ENCODE data around the gene PDLIM1. TPM values are rescaled to one million over a fixed set of nuclear protein-coding genes. Genes with fewer than 3 reads are reported as not detected.

The PDLIM1 gene
- polyA plus RNA-seq, 3 donors from 2014 or later = 38.9 to 72.9 (median 41.2) TPM

DNA sequence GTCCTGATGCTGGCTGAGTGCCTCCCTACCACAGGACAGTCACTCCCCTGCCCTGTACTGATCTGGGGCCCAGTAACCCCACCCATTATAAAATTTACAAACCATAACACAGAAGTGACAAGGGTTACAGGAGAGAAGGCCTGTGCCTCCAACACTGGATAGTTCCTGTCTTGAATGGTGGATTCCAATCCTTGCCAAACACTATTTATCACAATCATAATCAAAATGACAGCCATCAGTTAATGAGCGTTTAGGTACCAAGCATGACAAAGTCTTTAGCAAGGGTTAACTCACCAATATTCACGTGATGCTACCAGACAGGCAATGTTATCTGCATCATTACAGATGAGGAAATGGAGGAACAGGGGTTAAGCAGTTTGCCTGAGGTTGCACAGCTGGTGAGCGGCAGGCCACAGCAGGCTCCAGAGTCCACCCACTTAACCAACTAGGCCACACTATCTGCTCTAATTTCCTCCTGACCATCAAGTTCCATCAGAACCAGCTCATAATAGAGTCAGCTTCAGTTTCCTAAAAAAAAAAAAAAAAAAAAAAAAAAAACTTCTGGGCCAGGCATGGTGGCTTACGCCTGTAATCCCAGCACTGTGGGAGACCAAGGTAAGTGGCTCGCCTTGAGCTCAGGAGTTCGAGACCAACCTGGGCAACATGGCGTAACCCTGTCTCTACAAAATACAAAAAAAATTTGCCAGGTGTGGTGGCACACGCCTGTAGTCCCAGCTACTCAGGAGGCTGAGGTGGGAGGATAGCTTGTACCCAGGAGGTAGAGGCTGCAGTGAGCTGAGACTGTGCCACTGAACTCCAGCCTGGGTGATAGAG lies 14.2 kb downstream of the PDLIM1 start:
- no peak for DNase-seq
- Mint-ChIP-seq H3K36me3 (peaks cover 0 to 5% (median 0%) of the 10 kb centered on the region in 3 donors), H3K27ac (peak overlapping the region in 1 of 6 donors; percentile 49), H3K4me1 (peaks cover 4 to 17% of the 10 kb centered on the region in 2 donors), H3K27me3 (ENCODE audit: low read depth in 3 of 3) (peaks cover 0 to 2% (median 0%) of the 10 kb centered on the region in 3 donors), H3K9me3 (no peaks in the 10 kb centered on the region), H3K4me3 (peak overlapping the region in 1 of 5 donors; percentile 25)

DNA sequence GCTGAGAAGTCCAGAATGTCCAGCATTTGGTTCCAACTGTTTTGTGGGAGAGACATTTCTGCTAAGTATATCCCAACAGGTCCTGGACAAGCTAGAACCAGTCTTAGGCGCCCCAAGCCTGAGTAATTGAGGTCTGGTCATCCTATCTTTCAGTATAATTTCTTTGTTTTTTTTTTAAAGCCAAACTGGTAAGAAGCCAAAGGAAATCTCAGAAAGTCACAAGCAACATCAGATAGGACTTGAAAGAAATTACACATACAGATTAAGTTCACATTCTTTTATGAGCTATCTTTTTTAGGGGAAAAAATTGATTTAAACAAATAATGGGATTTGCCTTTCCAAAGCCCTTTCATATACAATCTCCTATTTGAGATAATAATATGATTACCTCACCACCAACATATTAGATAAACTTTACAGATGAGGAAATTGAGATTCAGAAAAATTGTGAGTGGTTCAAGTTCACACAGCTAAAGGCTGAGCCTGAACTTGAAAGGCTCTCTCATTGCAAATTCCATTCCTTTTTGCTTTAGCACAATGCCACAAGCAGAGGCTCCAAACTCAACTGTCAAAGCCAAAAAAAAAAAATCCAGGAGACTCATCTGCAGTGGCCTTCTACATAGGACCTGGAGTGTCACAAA lies 15.0 kb downstream of the PDLIM1 start:
- Mint-ChIP-seq H3K4me3 (no peak overlapping the region), H3K9me3 (no peaks in the 10 kb centered on the region), H3K27me3 (ENCODE audit: low read depth in 3 of 3) (peaks cover 0 to 2% (median 0%) of the 10 kb centered on the region in 3 donors), H3K36me3 (peaks cover 0 to 5% (median 0%) of the 10 kb centered on the region in 3 donors), H3K4me1 (peaks cover 4 to 17% of the 10 kb centered on the region in 2 donors), H3K27ac (peak overlapping the region in 1 of 6 donors; percentile 49)
- no peak for DNase-seq

DNA sequence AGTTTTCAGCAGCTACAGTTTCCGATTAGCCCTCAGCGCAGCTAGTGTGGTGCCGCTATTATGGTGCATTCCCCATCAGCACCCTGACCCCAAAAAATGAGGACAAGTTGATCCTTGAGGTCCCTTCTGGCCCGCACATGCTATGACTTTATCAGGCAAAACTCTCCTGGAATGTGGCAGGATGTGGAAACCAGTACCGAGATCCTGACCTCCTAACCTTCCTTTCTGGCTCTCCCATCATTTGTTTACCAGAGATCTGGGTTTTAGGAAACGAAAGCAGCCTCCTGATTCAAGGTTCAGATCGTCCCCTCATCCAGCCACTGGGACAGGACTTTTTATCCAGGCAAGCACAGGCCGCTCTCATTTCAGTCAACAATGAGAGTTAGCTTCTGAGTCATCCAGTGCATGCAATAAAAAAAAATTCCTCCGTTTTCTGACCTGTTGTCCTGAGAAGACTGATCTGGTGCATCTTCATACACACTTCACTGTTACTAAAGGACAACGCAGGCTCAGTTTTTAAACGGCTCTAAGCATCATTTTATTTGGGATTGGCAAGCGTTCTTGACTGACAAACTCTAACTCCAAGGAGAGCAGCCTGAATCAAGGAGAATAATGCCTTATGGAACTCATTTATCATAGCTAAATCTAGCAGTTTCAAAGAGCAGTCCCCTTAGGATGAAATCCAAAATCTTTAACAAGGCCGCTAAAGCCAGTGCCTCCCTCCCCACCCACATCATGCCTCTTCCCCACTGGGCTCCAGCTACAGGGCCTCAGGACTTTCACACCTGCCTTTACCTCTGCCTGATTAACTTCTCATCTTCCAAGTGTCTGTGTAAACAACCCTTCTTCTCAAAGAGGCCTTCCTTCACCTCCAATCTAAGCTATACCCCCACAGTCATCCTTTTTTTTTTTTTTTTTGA lies 17.1 kb downstream of the PDLIM1 start:
- H3K9me3 Mint-ChIP-seq = no peaks in the 10 kb centered on the region
- peaks cover 0 to 2% (median 0%) of the 10 kb centered on the region in 3 donors for H3K27me3 Mint-ChIP-seq (ENCODE audit: low read depth in 3 of 3)
- peaks cover 8 to 14% (median 13%) of the 10 kb centered on the region in 3 donors for H3K36me3 Mint-ChIP-seq
- H3K27ac Mint-ChIP-seq = no peak overlapping the region
- no peak overlapping the region for H3K4me3 Mint-ChIP-seq
- peaks cover 4 to 17% of the 10 kb centered on the region in 2 donors for H3K4me1 Mint-ChIP-seq
- DNase-seq = no peak

DNA sequence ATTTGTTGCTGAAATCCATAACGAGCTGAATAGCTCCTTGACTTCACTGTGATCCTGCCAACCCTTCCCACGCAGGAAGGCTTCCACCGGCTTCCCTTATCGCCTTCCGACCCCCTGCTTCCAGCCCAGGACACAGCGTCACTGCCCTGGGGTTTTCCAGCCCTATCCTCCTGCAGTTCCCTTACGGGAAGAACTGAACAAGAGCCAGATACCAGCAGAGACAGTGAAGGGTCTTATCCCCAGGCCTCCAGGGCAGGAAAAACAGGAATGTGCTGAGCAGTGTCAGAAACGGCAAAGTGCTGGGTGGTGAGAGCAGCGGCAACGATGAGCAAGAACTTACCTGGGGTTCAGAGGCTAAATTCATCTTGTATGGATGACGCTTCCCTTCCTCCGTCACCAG lies 22.4 kb downstream of the PDLIM1 start:
- DNase-seq = no peak
- no peaks in the 10 kb centered on the region for H3K4me1 Mint-ChIP-seq
- H3K9me3 Mint-ChIP-seq = no peaks in the 10 kb centered on the region
- peaks cover 0 to 2% (median 0%) of the 10 kb centered on the region in 3 donors for H3K27me3 Mint-ChIP-seq (ENCODE audit: low read depth in 3 of 3)
- H3K36me3 Mint-ChIP-seq = peaks cover 13 to 28% (median 28%) of the 10 kb centered on the region in 3 donors
- no peak overlapping the region for H3K27ac Mint-ChIP-seq
- no peak overlapping the region for H3K4me3 Mint-ChIP-seq

DNA sequence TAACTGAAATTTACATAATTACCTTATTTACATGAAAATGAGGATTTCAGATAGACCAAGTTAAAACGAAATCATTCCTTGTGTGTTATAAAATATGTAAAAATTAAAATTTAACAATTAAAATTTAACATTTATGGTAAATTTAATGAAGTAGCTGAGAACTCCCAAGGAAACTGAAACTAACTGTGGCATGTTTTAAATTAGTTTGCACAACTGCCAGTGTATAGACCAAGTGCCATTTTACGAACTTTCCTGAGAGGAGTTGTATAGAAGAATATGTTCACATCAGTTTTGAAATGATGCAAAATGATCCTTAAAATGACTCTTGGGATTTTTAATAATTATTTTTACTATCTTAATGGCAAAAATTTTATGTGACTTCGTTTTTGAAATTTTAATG lies 23.6 kb downstream of the PDLIM1 start:
- Mint-ChIP-seq H3K4me1 (no peaks in the 10 kb centered on the region), H3K4me3 (no peak overlapping the region), H3K9me3 (no peaks in the 10 kb centered on the region), H3K36me3 (peaks cover 16 to 33% (median 32%) of the 10 kb centered on the region in 3 donors), H3K27me3 (ENCODE audit: low read depth in 3 of 3) (peaks cover 0 to under 1% (median 0%) of the 10 kb centered on the region in 3 donors), H3K27ac (no peak overlapping the region)
- no peak for DNase-seq

DNA sequence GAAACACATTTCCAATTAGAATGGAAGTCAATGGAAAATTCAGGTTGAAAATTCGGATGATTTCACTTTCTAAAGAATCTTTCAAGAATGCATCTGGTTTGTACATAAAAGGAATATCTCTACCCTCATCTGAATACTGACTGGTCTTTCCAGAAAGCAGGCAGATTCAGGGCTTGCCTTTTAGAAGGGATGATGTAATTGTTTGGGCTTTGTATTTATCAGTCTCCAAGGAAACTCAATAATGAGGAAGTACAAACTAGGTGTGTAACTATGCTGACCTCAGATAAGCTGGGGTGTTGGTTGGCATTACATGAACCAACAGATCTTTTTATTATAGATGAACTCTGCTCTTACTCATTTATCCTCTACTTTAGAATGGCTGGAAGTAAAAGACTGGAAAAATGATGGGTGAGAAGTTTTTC lies 24.1 kb downstream of the PDLIM1 start:
- DNase-seq = no peak

DNA sequence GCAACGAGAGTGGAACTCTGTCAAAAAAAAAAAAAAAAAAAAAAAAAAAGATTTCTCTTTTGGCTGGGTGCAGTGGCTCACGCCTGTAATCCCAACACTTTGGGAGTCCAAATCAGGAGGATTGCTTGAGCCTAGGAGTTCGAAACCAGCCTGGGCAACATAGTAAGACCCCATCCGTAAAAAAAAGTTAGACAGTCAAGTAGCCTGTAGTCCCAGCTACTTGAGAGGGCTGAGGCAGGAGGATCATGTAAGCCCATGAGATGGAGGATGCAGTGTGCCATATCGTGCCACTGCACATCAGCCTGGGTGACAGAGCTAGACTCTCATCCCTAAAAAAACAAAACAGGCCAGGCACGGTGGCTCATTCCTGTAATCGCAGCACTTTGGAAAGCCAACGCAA lies 25.2 kb downstream of the PDLIM1 start:
- H3K27ac Mint-ChIP-seq = no peak overlapping the region
- H3K36me3 Mint-ChIP-seq = peaks cover 16 to 35% (median 32%) of the 10 kb centered on the region in 3 donors
- H3K9me3 Mint-ChIP-seq = no peaks in the 10 kb centered on the region
- H3K4me1 Mint-ChIP-seq = no peaks in the 10 kb centered on the region
- H3K4me3 Mint-ChIP-seq = no peak overlapping the region
- peaks cover 0 to 2% (median 0%) of the 10 kb centered on the region in 3 donors for H3K27me3 Mint-ChIP-seq (ENCODE audit: low read depth in 3 of 3)
- no peak for DNase-seq

More for the DNA sequence above, 24.1 kb downstream of the PDLIM1 start:
- Mint-ChIP-seq H3K9me3 (no peaks in the 10 kb centered on the region), H3K27ac (no peak overlapping the region), H3K36me3 (peaks cover 16 to 36% (median 32%) of the 10 kb centered on the region in 3 donors), H3K4me3 (no peak overlapping the region), H3K27me3 (ENCODE audit: low read depth in 3 of 3) (peaks cover 0 to 2% (median 0%) of the 10 kb centered on the region in 3 donors), H3K4me1 (no peaks in the 10 kb centered on the region)

DNA sequence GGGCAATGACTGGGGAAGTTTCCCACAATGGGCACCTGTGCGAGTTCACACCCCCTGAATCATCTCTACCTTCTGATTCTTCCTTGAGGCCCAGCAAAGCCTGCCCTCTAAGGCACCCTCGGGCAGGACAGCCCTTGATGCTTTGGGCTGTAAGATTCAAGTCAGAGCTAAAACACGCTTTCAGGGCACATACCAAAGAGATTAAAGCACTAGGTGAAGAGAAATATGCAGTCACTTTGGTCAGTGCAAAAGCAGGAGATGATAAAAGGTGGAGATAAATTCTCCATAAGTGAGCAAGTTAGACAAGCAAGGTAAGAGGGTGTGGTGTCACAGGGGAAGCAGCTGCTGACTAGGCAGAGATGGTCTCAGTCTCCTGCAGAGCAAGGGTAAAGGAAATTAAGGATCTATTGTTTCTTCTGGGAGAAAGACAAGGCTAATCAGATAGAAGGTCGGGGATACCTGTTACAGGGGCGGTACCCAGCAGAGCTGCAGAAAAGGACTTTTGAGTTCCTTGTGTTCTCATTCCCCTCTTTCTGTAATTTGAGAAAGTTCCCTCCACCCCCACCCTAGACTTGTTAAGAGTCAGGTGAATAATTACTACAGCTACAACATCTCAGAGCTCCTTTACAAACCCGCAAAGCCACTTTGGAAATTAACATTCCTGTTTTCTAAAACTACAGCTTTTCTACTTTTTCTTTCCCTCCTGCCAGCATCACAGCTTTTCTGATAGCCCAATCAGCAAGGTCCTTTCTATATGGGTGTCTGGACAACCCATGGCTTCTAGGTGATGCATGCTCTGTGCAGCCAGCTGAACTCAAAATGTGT lies 26.4 kb downstream of the PDLIM1 start:
- Mint-ChIP-seq H3K4me3 (no peak overlapping the region), H3K4me1 (no peaks in the 10 kb centered on the region), H3K27me3 (ENCODE audit: low read depth in 3 of 3) (peaks cover 0 to 2% (median 0%) of the 10 kb centered on the region in 3 donors), H3K9me3 (no peaks in the 10 kb centered on the region), H3K27ac (peak overlapping the region in 1 of 6 donors; percentile 67), H3K36me3 (peaks cover 11 to 30% (median 29%) of the 10 kb centered on the region in 3 donors)
- no peak for DNase-seq

DNA sequence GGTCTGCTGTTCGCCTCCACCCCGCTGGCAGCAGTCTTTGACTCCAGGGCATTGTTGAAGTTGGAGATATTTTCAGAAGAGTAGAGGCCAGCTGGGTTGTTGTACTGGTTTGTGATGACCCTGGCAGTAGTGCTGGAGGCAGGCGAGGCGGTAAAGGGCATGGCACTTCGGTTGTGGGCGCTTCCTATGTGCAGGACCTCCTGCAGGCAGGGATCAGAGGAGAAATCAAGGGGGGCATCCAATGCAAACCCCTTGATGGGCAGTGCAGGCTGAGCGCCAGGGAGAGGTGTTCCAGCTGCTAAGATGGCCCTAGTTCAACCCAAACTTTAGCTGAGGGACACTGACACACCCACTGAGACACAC lies 27.0 kb downstream of the PDLIM1 start:
- no peak overlapping the region for H3K4me3 Mint-ChIP-seq
- no peak for DNase-seq
- H3K4me1 Mint-ChIP-seq = no peaks in the 10 kb centered on the region
- H3K9me3 Mint-ChIP-seq = no peaks in the 10 kb centered on the region
- H3K36me3 Mint-ChIP-seq = peaks cover 9 to 30% (median 28%) of the 10 kb centered on the region in 3 donors
- no peak overlapping the region for H3K27ac Mint-ChIP-seq
- peaks cover 0 to 2% (median 0%) of the 10 kb centered on the region in 3 donors for H3K27me3 Mint-ChIP-seq (ENCODE audit: low read depth in 3 of 3)

DNA sequence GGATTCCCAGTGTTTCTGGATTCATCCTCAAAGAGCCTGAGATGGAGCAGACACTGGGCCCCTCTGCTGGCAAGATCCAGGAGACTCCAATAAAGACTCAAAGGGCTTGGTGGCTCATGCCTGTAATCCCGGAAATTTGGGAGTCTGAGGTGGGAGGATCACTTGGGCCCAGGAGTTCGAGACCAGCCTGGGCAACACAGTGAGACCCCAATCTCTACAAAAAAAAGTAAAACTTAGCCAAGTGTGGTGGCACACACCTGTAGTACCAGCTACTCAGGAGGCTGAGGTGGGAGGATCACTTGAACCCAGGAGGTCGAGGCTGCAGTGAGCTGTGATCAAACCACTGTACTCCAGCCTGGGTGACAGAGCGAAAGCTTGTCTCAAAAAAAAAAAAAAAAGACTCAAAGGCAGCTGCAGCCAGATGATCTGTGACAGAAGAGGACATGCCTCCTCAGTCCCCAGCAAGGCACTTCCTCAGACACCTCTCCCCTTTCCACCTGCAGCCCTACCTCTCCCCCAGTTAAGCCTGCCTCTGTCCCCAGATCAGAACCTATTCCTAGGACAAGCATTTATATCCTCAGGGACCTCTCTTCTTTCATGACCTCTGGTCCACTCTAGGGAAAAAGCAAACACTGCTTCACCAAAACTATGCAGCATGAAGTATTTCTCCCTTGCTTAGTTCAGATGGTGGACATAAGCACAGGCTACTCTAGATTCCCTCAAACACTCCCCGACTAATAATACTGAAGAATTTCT lies 27.9 kb downstream of the PDLIM1 start:
- Mint-ChIP-seq H3K4me1 (no peaks in the 10 kb centered on the region), H3K9me3 (no peaks in the 10 kb centered on the region), H3K27ac (no peak overlapping the region), H3K27me3 (ENCODE audit: low read depth in 3 of 3) (peaks cover 0 to 2% (median 0%) of the 10 kb centered on the region in 3 donors), H3K36me3 (peaks cover 3 to 27% (median 26%) of the 10 kb centered on the region in 3 donors), H3K4me3 (no peak overlapping the region)
- DNase-seq = no peak

DNA sequence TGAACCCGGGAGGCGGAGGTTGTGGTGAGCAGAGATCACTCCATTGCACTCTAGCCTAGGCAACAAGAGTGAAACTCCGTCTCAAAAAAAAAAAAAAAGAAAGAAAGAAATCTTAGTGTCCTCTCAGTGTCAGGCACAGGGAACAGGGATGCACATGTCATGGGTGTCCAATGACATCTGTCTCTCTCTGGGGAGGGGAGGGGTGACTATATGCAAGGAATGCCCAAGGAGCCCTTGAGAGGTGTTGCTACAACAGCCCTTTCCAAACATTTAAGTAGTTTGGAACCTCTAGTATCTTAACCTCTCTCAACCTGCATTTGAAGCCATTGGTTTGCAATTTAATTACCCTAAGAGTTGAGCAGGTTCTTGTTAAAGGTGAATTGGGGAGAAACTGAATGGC lies 28.9 kb downstream of the PDLIM1 start:
- no peak for DNase-seq
- peaks cover 8 to 30% (median 23%) of the 10 kb centered on the region in 3 donors for H3K36me3 Mint-ChIP-seq
- no peak overlapping the region for H3K4me3 Mint-ChIP-seq
- H3K9me3 Mint-ChIP-seq = no peaks in the 10 kb centered on the region
- H3K27ac Mint-ChIP-seq = no peak overlapping the region
- peaks cover 0 to 2% (median 0%) of the 10 kb centered on the region in 3 donors for H3K27me3 Mint-ChIP-seq (ENCODE audit: low read depth in 3 of 3)
- no peaks in the 10 kb centered on the region for H3K4me1 Mint-ChIP-seq

DNA sequence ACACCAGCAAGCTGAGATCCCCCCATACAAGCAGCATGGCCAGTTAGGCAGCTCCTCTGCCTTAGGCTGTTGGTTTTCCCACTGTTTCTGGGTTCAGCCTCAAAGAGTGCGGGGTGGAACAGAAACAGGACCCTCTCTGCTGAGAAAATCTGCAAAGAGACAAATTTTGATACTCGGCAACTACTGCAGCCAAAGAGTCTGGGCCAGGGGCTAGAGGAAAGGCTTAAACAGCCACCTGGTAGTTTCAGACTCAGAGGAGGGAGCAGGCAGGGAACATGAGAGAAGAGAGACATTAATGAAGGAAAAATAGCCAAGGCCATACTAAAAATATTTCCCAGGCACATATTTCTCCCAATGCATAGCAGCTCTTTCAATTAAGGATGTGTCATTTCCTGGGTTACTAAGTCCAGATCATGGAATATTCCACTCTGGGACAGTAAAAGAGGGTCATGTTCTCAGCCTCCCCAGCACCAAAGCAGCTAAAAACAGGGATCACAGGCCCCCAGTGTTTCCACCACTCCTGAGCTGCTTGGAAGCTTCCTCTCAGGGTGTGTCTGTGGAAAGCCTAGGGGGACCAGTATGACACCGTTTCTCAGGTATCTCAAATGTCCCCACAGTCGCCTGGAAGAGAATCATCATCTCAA lies 29.8 kb downstream of the PDLIM1 start:
- no peaks in the 10 kb centered on the region for H3K4me1 Mint-ChIP-seq
- peaks cover 8 to 35% (median 28%) of the 10 kb centered on the region in 3 donors for H3K36me3 Mint-ChIP-seq
- peaks cover 0 to 2% (median 0%) of the 10 kb centered on the region in 3 donors for H3K27me3 Mint-ChIP-seq (ENCODE audit: low read depth in 3 of 3)
- H3K9me3 Mint-ChIP-seq = no peaks in the 10 kb centered on the region
- no peak overlapping the region for H3K4me3 Mint-ChIP-seq
- H3K27ac Mint-ChIP-seq = no peak overlapping the region
- DNase-seq = no peak

Data from immature natural killer cell (primary cell).